Activated CD4-positive, alpha-beta T cell treated with anti-CD3 and anti-CD28 coated beads, Interleukin-2, amount 50 U/mL, for 4 hours (primary cell): Measurements from ENCODE around the gene HOXA3.

ENCODE experiments used
- DNase-seq, 2 experiments: peaks; one replicate each; pipeline ENCODE4 v3.0.0-alpha.2; 2020

Gene HOXA3

GRCh38 chr7:27154369-27154768, 2.0 kb upstream of the HOXA3 start:
- DNase-seq = no peak

- no peak for DNase-seq
Measured at GRCh38 chr7:27153526-27153925, 1.1 kb upstream of the HOXA3 start.

- DNase-seq = no peak
Measured at GRCh38 chr7:27152816-27153442, 546 bp upstream of the HOXA3 start.

GRCh38 chr7:27151341-27151930, 947 bp downstream of the HOXA3 start:
- DNase-seq = no peak

- DNase-seq = peak; percentile 48 to 52
Measured at GRCh38 chr7:27150568-27151340, 1.6 kb downstream of the HOXA3 start.

GRCh38 chr7:27149842-27150567, 2.4 kb downstream of the HOXA3 start:
- no peak for DNase-seq

GRCh38 chr7:27148756-27149641, 3.4 kb downstream of the HOXA3 start:
- DNase-seq = no peak

GRCh38 chr7:27148031-27148755, 4.2 kb downstream of the HOXA3 start:
- no peak for DNase-seq

- no peak for DNase-seq
Measured at GRCh38 chr7:27147199-27148030, 5.0 kb downstream of the HOXA3 start, which contains the start of gene HOXA6. HOXA6 (minus strand) TSS chr7:27147774; CDS start chr7:27147749, 25 bp downstream.

- DNase-seq = no peak
Measured at GRCh38 chr7:27146491-27147198, 5.7 kb downstream of the HOXA3 start.

- no peak for DNase-seq
Measured at GRCh38 chr7:27145914-27146412, 6.4 kb downstream of the HOXA3 start.

GRCh38 chr7:27145165-27145913, 7.0 kb downstream of the HOXA3 start:
- DNase-seq = no peak

GRCh38 chr7:27144781-27145164, 7.6 kb downstream of the HOXA3 start:
- DNase-seq = no peak

- DNase-seq = no peak
Measured at GRCh38 chr7:27143950-27144780, 8.2 kb downstream of the HOXA3 start.

GRCh38 chr7:27143023-27143949, 9.1 kb downstream of the HOXA3 start, which contains the start of gene HOXA5:
HOXA5 (minus strand) TSS chr7:27143681; CDS start chr7:27143607, 74 bp downstream.
- no peak for DNase-seq

- no peak for DNase-seq
Measured at GRCh38 chr7:27142580-27143022, 9.8 kb downstream of the HOXA3 start.
